HG02981 (cell line): ENCODE measurements around the gene LRRC49.
A peak's percentile ranks its signal among the peaks of the same experiment; 100 is the strongest.
"Not testable (repeated sequence)": the region's sequence is repeated elsewhere in the genome, so short reads cannot be mapped to it uniquely, and the experiment has no call there.

Experiments used
- ATAC-seq: cut with Tn5 transposase; IDR thresholded peaks from one replicate; pipeline ENCODE4 v1.9.1; 2021; ENCODE audit warnings: mild to moderate bottlenecking, moderate library complexity; ENCODE audit not compliant: unreplicated experiment

LRRC49 gene

GRCh38 chr15:70892002-70892911, at the start of gene LRRC49, which contains the start of gene THAP10:
Gene LRRC49 (plus strand): TSS chr15:70892826. CDS start chr15:70892895, 69 bp downstream.
Gene THAP10 (minus strand): TSS chr15:70892433. CDS start chr15:70892272, 161 bp downstream.
- ATAC-seq: peak; percentile 78

- no peak for ATAC-seq
These were observed 46.8 kb upstream of the LRRC49 start for GRCh38 chr15:70845602-70846360.

- ATAC-seq: no peak
These were observed 40.7 kb upstream of the LRRC49 start for GRCh38 chr15:70851889-70852288.

- no peak for ATAC-seq
These were observed 39.9 kb upstream of the LRRC49 start for GRCh38 chr15:70852501-70853317.

- no peak for ATAC-seq
These were observed 39.2 kb upstream of the LRRC49 start for GRCh38 chr15:70853318-70853972.

GRCh38 chr15:70853973-70854665, 38.5 kb upstream of the LRRC49 start, which contains the start of gene LARP6:
Gene LARP6 (minus strand): TSS chr15:70854157. CDS start chr15:70854088, 69 bp downstream.
- no peak for ATAC-seq

- no peak for ATAC-seq
These were observed 38.0 kb upstream of the LRRC49 start for GRCh38 chr15:70854666-70854976.

GRCh38 chr15:70855764-70856163, 36.9 kb upstream of the LRRC49 start:
- ATAC-seq: no peak

- ATAC-seq: no peak
These were observed 36.3 kb upstream of the LRRC49 start for GRCh38 chr15:70856177-70856883.

GRCh38 chr15:70856884-70857561, 35.6 kb upstream of the LRRC49 start:
- no peak for ATAC-seq

GRCh38 chr15:70857562-70858285, 34.9 kb upstream of the LRRC49 start:
- no peak for ATAC-seq

- ATAC-seq: not testable (repeated sequence)
These were observed 33.9 kb upstream of the LRRC49 start for GRCh38 chr15:70858614-70859321.

- no peak for ATAC-seq
These were observed 33.2 kb upstream of the LRRC49 start for GRCh38 chr15:70859322-70859908.

- ATAC-seq: no peak
These were observed 32.6 kb upstream of the LRRC49 start for GRCh38 chr15:70859998-70860397.

GRCh38 chr15:70863450-70864218, 29.0 kb upstream of the LRRC49 start:
- ATAC-seq: no peak

GRCh38 chr15:70866982-70867641, 25.5 kb upstream of the LRRC49 start:
- ATAC-seq: no peak
